Lung (tissue), 12 donors: ENCODE measurements around the gene MRPL52. TPM values are rescaled to one million over a fixed set of nuclear protein-coding genes. Genes with fewer than 3 reads are reported as not detected.

Experiments
- ATAC-seq: fragments of 200-7000 bp; cut with Tn5 transposase; one replicate; pipeline ENCODE4 v1.9.1; 2020; ENCODE audit warnings: moderate number of reproducible peaks; ENCODE audit not compliant: insufficient read depth, low FRiP score
- DNase-seq, 3 donors: peaks; one replicate each; pipeline ENCODE4 v3.0.0-alpha.2; 2013 to 2017
- H3K27ac ChIP-seq, 2 donors: one replicate each; pipeline ENCODE4 v1.5.1; 2013; ENCODE audit warnings: mild to moderate bottlenecking in 2 of 2, moderate library complexity in 2 of 2, control low read depth in 1 of 2, inconsistent platforms in 1 of 2, low read depth in 1 of 2, low read length in 1 of 2
- H3K27me3 ChIP-seq, 3 donors: one replicate each; pipeline ENCODE4 v1.5.1; 2013; ENCODE audit warnings: low read length in 2 of 3; ENCODE audit not compliant: control insufficient read depth in 3 of 3, insufficient read depth in 3 of 3
- H3K36me3 ChIP-seq, 4 donors: one replicate each; pipeline ENCODE4 v1.5.1; 2013; ENCODE audit warnings: low read length in 4 of 4, mild to moderate bottlenecking in 1 of 4, moderate library complexity in 1 of 4; ENCODE audit not compliant: control insufficient read depth in 4 of 4, insufficient read depth in 4 of 4
- H3K4me1 ChIP-seq, 5 donors: one replicate each; pipeline ENCODE4 v1.5.1; 2013; ENCODE audit warnings: low read length in 5 of 5, mild to moderate bottlenecking in 2 of 5, moderate library complexity in 1 of 5; ENCODE audit not compliant: control insufficient read depth in 5 of 5, insufficient read depth in 5 of 5
- H3K4me3 ChIP-seq: one replicate; pipeline ENCODE4 v1.5.1; 2013; ENCODE audit warnings: mild to moderate bottlenecking, control low read depth, moderate library complexity
- H3K9ac ChIP-seq, 2 donors: one replicate each; pipeline ENCODE4 v1.5.1; 2013; ENCODE audit warnings: low read length in 2 of 2, control low read depth in 1 of 2; ENCODE audit not compliant: insufficient read depth in 1 of 2
- H3K9me3 ChIP-seq, 4 donors: one replicate each; pipeline ENCODE4 v1.5.1; 2013; ENCODE audit warnings: low read length in 3 of 4, mild to moderate bottlenecking in 1 of 4, moderate library complexity in 1 of 4; ENCODE audit not compliant: control insufficient read depth in 4 of 4, insufficient read depth in 3 of 4
- CTCF ChIP-seq: IDR thresholded peaks from 2 replicates; pipeline ENCODE4 v1.5.1; 2012; ENCODE audit warnings: mild to moderate bottlenecking; ENCODE audit errors: control extremely low read depth, extremely low read depth
- WGBS, 2 donors: extraction: QIAGEN DNeasy Blood & Tissue Kit; methylation state at CpG; one replicate each; pipeline ENCODE4 v1.1.7; 2013; 5-methylcytosine and 5-hydroxymethylcytosine counted together
- polyA plus RNA-seq, 2 donors: library from polyadenylated mRNA; stranded (reverse); fragments of 200-250 nt; gene quantifications; one replicate each; pipeline ENCODE4 v1.2.1, GENCODE V29; 2013
- total RNA-seq, 2 donors: library from RNA; depleted of rRNA in 1 of 2; stranded (reverse); fragments of >200 nt in 1 of 2; gene quantifications; one replicate each; pipeline ENCODE4 v1.2.1, GENCODE V29; 2014 to 2021
- donor health status: control.
- donor health status: control.
- donor health status: Bipolar disorder and iron deficiency.
- donor health status: healthy.
- donor health status: DM: yes; HTN: yes; CAD: no.

The MRPL52 gene
- total and polyA plus RNA-seq, 4 donors = 27.5 to 239 (median 103) TPM

GRCh38 chr14:22812744-22813143, 16.9 kb upstream of the MRPL52 start:
- H3K4me3 ChIP-seq = no peak overlapping the region
- peaks cover 0 to 1% (median 0%) of the 10 kb centered on the region in 4 donors for H3K36me3 ChIP-seq
- ATAC-seq (no peak), DNase-seq (no peak)
- H3K27ac ChIP-seq = no peak overlapping the region
- no peaks in the 10 kb centered on the region for H3K27me3 ChIP-seq
- WGBS, 2 donors = 90 to 97% methylated on average over 4 of the region's 4 CpGs
- H3K9me3 ChIP-seq = no peaks in the 10 kb centered on the region
- H3K4me1 ChIP-seq = peaks cover 0 to 9% (median 1%) of the 10 kb centered on the region in 5 donors
- no peak for TF ChIP-seq CTCF
- no peak overlapping the region for H3K9ac ChIP-seq

- no peak for ATAC-seq
- Histone ChIP-seq H3K4me3 (no peak overlapping the region), H3K27me3 (no peaks in the 10 kb centered on the region), H3K36me3 (peaks cover 0 to 1% (median 0%) of the 10 kb centered on the region in 4 donors), H3K9me3 (no peaks in the 10 kb centered on the region), H3K9ac (no peak overlapping the region), H3K4me1 (peaks cover 0 to 13% (median 2%) of the 10 kb centered on the region in 5 donors), H3K27ac (no peak overlapping the region)
- DNase-seq = no peak
- no peak for TF ChIP-seq CTCF
- 85 to 91% methylated on average over 9 of the region's 9 CpGs for WGBS, 2 donors
Observed at GRCh38 chr14:22813145-22813544, 16.5 kb upstream of the MRPL52 start.

- no peak overlapping the region for H3K9ac ChIP-seq
- TF ChIP-seq CTCF = no peak
- H3K4me3 ChIP-seq = no peak overlapping the region
- 90 to 94% methylated on average over 7 of the region's 7 CpGs for WGBS, 2 donors
- no peaks in the 10 kb centered on the region for H3K27me3 ChIP-seq
- no peaks in the 10 kb centered on the region for H3K9me3 ChIP-seq
- ATAC-seq (no peak), DNase-seq (no peak)
- H3K4me1 ChIP-seq = peaks cover 0 to 19% (median 5%) of the 10 kb centered on the region in 5 donors
- H3K27ac ChIP-seq = no peak overlapping the region
- peaks cover 0 to 1% (median 0%) of the 10 kb centered on the region in 4 donors for H3K36me3 ChIP-seq
Observed at GRCh38 chr14:22814373-22814772, 15.3 kb upstream of the MRPL52 start.
